HG03039 (cell line): ENCODE measurements around the gene GPNMB.

Experiments
- ATAC-seq: cut with Tn5 transposase; IDR thresholded peaks from one replicate; pipeline ENCODE4 v1.9.1; 2021; ENCODE audit warnings: mild to moderate bottlenecking, moderate library complexity; ENCODE audit not compliant: unreplicated experiment

GPNMB gene

DNA sequence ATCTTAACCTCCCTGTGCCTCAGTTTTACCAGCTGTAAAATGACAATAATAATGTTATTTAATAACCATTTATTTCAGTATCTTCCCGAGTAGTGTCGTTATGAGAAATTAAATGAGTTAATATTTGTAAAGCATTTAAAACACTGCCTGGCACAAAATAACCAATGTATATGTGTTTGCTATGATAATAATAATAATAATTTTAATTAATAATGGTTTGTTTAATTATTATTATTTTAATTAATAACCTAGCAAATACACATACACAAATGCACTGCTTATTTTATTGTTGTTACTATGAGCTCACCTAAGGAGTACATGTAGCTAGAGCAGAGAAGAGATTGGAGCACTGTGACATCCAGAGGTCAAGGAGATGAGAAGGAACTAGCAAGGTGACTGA, 18.2 kb upstream of the GPNMB start:
- no peak for ATAC-seq

DNA sequence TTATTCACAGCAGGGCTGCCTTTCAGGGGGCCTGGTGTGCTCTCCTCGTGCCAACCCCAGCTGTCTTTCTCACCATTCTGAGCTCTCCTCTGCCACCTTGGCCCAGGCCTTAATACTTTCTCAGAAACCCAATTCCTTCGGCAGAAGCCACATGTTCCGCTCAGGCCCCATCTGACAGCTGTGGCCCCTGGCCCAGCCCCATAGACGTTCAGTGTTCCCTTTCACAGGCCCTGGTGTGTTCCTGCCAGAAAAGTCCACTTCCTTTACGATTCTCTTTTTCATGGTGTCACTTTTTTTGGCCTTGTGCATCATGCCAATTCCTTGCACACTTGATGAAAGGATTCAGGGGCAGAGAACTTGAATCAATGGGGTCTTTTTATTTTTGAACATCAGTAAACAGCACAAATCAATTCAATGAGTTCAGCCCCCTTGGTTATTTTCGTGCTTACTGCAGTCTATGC, 15.9 kb upstream of the GPNMB start:
- ATAC-seq = no peak

DNA sequence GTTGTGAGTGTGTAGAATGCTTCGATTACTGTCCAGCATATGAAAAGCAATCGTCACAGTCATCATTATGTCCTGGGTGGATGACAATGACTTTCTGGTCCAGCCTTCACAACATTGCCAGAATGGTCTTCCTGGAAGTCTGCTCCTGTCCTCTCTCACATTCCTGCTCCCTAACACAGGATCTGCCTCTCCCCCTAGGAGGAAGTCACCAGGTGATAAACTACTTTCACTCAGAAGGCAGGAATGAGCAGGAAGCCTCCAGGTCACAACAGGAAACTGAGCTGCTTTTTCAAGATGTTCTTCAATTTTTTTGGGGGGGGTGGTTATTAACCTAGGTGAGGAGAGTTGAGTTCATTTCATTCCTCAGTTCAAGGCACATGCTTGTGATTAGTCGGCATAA, 13.6 kb upstream of the GPNMB start:
- ATAC-seq = no peak

DNA sequence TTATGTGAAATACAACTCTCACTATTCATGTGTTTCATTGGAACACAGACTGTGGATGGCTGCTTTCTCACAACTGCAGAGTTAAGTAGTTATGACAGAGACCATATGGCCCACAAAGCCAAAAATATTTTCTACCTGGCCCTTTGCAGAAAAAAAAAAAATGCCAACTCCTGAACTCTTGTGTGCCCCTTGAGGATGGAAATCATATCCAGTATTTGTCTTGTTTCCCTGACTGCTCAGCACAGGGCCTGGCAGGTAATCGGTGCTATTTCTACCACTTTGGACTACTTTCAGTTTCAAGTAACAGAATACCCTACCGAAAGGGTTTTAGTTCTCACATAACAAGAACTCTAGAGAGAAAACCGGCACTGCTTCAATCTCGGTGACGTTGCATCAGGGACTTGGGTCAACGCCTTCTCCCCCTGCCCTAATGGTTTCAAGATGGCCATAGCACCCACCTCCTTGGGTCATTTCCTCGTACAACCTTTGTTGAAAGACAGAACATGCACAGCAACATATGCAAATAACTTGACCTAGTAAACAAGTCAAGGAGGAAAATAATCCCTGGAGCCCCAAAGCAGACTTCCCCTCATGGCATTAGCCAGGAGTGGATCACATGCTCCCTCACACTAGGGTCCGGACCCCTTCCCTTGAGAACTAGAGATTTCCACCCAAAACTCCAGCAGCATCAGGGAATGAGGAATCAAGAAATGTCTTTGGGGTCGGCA, 11.8 kb upstream of the GPNMB start:
- ATAC-seq = peak; percentile 72

DNA sequence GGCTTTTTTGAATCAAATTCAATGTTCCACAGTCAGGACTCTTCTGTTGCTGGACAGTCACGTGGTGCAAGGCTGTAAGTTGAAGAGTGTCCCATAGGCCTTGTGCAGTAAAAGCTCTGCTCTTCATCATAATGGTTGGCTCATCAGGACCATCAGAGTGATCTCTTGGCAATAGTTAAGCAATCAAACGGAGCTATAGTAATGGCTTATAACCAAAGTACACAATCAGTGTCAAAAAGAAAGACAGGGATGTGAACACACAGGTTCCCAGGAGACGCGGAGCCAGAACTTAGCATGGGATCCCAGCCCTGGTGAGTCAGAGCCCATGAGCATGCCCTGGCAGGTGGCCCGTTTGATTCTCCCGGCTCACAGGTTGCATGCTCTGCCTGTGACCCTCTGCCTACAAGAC, 10.8 kb upstream of the GPNMB start:
- no peak for ATAC-seq

DNA sequence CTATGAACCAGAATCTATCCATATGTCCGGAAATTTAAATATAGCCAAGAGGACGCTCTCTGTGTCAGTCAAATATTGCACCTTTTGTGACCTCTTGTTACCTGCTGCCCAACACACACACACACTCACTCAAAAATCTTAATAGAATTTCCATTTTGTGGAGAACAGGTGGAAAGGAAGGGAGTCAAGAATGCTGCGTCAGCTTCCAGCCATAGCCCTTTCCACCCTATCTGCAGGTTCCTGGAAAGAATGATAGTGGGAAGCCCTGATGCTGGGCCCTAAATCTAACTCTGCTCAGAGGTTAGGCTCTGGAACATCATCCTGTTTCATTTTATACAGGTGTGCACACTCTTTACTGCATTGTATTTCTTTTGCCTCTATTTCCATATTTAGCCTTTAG, 9.6 kb upstream of the GPNMB start:
- ATAC-seq = no peak

DNA sequence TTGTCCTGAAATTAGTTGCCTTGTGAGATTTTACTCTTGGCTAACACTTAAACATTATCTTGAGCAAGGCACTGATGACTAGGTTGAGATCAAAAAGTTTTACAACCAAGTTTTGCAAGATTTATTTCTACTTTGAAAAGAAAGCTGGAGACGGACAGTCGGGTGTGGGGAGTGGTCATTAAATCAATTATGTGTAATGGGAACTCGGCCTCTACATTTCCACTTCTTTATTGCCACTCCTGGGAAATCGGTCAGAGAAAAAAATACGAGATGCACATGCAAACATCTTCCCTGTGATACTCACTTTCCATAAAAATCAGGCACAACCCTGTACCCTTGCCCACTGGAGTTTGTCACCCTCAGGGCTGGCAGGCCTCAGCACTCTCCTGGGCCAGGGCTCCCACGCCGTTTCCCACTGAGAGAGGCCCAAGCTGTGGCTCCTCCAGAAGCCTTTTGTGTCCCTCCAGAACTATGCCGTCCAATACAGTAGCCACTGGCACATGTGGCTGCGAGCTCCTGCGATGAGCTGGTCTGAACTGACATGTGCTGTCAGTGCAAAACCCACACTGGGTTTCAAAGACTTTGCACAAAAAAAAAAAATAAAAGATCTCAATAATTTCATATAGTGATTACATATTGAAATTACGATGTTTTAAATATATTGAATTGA, 7.5 kb upstream of the GPNMB start:
- ATAC-seq = no peak

DNA sequence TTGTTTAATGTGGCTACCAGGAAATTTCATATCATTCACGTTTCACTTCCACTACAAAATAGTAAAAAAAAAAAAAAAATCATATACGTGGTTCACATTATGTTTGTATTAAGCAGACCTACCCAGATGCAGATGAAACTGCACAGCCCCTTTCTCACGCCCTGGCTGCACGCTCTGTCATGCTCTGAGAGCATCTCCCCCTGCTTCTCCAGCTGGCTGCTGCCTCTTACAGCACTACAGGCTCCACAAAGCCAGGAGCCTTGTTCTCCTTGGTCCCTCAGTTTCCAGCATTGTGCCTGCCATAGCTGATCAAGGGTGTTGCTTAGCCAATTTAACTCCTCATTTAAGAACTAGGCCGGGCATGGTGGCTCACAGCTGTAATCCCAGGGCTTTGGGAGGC, 6.9 kb upstream of the GPNMB start:
- ATAC-seq = no peak

DNA sequence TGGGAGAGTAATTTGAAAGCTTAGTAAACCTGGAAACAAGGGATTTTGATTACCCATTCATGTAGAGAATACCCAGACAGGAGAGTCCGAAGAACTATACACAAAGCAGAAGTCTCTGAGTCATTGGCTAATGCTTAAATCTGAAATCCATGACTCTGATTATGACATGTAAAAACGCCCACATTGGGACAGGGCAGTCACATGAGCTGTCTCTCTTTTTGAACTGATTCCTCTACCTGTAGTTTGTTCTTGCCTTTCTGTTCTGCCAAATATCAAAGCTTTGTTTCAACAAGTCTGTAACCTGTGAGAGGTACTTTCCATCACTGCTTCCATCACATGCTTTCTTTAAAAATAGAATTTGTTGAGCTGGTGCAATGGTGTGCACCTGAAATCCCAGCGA, 4.3 kb upstream of the GPNMB start:
- no peak for ATAC-seq

DNA sequence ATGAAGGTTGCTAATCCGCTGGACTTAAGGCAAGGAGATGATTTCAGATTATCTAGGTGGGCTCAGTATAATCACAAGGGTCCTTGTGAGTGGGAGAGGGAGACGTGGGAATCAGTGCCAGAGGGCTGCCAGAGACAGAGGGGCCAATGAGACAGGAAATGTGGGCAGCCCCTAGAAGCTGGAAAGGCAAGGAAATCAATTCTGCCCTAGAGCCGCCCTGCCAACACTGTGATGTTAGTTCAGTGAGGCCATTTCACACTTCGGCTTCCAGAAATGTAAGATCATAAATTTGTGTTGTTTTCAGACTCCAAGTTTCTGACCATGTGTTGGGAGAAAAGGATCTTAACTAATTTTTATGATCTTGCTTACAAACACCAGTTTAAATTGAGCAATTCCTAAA, 3.6 kb upstream of the GPNMB start:
- ATAC-seq = no peak

DNA sequence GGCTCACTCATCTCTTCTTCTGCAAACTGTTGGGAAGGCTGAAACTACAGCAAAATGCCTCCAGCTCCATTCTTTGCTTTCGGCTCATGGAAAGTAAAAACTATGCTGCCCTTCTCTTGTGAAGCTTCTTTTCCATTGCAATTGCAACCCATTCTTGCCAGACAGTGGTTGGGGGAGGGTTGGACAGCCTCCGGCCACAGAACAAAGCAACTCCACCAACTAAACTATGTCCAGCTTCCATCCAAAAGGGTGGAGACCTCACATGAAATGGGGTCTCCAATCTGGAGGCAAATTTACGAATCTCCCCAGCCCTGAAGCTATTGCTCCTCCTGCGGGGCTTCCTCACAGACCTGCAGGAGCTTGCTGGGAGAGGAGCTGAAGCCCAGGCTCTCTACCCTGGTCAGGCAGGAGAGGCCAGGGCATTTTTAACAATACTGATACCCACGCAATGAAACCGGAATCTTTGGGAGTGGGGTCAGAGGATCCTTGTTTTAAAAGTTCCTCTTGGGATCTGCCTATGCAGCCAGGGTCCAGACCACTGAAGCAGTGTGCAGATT, 549 bp downstream of the GPNMB start:
- ATAC-seq = no peak

DNA sequence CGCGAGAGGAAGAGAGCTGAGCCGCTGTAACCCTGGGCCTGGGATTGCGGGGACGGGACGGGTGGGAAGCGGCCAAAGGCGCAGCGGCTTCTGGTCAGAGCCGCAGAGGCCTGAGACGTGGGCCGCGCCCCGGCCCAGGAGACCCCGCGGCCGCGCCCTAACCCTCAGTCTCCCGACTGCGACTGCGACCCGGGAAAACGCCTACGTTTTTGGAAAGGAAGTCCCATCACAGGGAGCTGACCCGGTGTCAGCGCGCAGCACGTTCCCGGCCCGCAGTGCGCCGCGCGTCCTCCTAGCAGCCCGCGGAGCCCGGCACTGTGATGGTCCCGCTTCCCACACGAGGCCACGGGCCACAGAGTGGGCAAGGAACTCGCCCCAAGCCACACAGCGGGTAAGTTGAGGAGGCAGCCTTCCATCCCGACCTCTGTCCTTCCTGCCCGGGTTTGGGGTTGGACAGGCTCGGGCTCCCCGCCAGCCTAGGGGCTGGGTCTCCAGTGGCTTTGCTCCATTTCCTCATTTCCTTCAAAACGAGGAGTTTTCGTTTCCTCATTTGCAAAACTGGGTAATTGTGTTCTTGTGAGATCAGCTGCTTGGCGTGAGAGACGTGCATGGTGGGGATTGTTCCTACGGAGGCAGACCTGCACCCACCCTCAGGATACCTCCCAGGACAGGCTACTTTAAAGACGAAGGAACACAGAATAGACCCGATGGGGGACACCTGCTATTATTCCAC, 1.2 kb downstream of the GPNMB start:
- no peak for ATAC-seq

DNA sequence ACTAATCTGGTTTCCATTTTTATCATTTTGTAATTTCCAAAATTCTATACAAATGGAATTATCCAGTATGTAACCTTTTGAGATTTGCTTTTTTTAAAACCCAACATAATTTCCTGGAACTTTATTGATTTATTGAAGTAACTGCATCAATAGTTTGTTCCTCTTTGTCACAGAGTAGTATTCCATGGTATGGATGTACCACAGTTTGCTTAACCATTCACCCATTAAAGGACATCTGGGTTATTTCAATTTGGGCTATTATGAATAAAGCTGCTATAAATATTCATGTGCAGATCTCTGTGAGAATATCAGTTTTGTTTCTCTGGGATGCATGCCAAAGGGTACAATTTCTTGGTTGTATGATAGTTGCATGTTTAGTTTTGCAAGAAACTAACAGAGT, 2.9 kb downstream of the GPNMB start:
- no peak for ATAC-seq

DNA sequence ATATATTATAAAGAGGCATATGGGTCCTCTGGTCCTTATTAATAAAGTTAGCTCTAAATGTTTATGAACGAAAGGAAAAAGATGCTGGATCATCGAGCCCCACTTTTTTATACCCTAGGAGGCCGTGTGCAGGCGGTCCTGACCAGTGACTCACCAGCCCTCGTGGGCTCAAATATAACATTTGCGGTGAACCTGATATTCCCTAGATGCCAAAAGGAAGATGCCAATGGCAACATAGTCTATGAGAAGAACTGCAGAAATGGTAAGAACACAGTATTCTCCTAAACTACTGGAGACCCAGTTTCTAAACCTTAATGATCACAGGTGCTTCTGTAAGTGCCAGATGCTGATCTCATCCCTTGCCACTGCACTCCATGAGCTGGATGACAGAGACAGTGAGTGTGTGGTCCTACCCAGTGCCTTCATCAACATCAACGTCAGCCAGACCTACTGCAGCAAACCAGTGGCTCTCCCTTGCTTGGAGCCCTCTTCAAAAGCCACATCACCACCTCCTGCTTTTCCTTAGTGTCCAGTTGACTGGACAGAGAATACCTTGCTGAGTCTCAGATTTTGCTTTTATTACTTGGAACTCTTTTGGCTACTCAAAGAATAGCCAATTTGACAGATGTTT, 7.6 kb downstream of the GPNMB start:
- ATAC-seq = no peak

DNA sequence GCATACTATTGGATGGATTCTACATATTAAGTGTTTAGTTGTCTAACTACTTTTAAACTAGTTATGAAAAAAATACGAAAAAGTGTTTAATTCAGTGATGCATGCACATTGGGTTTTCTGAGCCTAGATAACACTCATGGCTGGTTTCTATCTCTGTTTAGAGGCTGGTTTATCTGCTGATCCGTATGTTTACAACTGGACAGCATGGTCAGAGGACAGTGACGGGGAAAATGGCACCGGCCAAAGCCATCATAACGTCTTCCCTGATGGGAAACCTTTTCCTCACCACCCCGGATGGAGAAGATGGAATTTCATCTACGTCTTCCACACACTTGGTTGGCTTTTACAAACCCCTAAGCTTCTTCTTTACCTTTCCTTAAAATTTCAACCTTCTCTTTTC, 10.2 kb downstream of the GPNMB start:
- no peak for ATAC-seq

DNA sequence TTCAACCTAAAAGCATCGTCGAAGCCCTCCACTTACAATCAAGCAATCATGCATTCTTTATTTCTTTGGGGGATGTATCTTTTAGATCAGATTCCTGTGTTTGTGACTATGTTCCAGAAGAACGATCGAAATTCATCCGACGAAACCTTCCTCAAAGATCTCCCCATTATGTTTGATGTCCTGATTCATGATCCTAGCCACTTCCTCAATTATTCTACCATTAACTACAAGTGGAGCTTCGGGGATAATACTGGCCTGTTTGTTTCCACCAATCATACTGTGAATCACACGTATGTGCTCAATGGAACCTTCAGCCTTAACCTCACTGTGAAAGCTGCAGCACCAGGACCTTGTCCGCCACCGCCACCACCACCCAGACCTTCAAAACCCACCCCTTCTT, 13.8 kb downstream of the GPNMB start:
- ATAC-seq = no peak

DNA sequence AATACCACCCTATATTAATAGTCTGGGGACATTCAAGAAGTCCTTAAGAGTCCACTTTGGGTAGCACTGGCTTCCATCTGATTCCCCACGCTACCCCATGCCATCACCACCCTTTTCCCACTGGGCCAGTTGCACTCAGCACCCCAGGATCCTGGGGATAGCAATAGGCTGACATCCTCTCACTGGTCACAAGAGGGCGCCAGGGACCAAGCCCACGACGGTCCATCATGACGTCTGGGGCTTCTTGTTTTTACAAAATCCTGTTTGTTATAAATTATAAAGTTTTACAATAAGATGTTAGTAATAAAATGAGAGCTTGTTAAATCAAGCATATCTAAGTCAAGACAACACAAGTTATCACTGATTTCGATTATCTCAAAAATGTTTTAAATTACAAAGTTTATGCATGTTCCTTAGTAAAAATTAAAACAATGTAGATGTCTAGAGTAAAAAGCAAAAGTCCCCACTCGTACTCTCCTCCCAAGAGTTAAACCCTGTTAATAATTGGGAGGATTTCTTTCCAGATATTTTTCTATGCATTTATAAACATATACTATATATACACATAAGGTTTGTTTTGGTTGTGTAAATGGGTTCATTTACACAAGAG, 15.4 kb downstream of the GPNMB start:
- no peak for ATAC-seq

DNA sequence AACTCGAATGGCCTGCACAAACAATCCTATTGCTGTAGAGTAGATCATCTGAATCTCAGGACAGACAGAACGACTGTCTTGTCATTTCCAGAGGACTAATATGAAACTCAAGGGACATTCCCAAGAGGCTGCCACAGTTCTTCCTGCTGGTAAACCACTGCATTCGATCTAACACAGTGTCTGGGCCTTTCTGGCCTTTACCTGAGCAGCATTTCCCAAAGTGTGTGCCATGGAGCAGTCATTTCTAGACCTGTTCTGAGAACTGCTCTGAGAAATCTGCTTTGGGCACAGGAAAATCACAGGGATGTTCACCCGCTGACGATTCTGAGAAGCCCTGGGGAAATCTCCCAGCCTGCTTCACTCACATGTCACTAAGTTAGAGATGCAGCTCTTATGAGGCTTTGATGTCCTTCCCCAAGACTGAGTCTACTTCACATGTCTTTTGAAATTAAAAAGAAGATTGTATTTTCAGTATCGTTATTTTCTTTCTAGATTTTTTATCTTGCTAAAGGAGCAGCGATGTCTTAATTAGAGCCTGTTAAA, 18.4 kb downstream of the GPNMB start:
- peak; percentile 50 for ATAC-seq

DNA sequence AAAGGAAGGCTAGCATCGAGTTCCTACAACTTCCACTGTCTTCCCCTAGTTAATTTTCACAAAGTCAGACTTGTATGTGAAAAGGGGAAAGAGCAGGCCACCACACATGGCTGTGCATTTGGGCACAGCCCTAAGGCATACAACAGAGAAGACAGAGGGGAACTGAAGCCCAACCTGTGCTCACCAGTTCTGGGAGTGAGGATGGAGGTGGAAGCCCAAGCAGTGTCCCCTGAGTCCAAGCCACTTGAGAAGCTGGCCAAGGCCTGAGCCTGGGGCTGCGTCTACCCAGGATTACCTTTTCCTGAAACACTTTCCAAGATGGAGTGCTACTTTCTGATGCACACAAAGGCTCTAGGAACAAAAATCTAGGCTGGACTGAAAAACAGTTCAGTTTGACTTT, 20.3 kb downstream of the GPNMB start:
- no peak for ATAC-seq

DNA sequence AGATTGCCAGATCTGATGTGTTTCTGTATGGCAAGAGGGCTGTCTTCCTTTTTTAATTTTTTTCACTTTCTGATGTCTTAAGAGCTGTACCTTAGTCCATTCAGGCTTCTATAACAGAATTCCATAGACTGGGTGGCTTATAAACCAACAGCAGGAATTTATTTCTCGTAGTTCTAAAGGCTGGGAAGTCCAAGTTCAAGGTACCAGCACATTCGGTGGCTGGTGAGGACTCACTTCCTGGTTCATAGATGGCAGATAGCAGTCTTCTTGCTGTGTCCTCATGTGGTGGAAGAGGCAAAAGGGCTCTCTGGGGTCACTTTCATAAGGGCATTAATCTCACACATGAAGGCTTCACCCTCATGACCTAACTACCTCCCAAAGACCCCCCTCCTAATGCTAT, 20.8 kb downstream of the GPNMB start:
- ATAC-seq = no peak

DNA sequence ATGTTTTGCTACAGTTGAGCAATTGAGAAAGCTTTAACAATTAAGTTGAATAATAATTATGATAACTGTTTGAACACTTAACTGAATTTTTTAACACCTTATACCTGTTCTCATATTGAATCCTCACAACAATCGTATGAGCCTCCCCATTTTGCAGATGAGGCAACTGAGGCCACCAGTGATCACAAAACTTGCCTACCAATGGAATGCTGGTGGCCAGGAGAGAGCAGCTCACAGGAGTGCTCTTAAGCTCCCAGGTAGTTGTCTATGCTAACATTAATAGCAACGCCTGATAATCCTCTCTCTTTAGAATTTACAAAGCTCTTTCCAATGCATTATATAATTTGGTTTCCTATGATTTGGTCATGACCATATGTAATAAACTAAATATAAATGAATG, 21.6 kb downstream of the GPNMB start:
- ATAC-seq = no peak
